Astrocyte (in vitro differentiated cells and primary cell): ENCODE measurements around the gene CNGA1. TPM values are rescaled to one million over a fixed set of nuclear protein-coding genes. Genes with fewer than 3 reads are reported as not detected.

Experiments used
- DNase-seq: peaks from one replicate; pipeline ENCODE4 v3.0.0-alpha.2; 2010; ENCODE audit warnings: low read depth
- FAIRE-seq: peaks from 2 replicates; lab custom pipeline; 2011; peaks lifted over from hg19 to GRCh38; lab: Jason Lieb, UNC
- H2AFZ ChIP-seq: 2 replicates; pipeline ENCODE4 v1.6.0; 2012; ENCODE audit warnings: low read depth, low read length, inconsistent platforms
- H3K27ac ChIP-seq: 2 replicates; pipeline ENCODE4 v1.5.1; 2011; ENCODE audit warnings: low read depth, low read length, inconsistent platforms
- H3K27me3 ChIP-seq: 2 replicates; pipeline ENCODE4 v1.6.0; 2011; ENCODE audit warnings: low read length, inconsistent platforms; ENCODE audit not compliant: insufficient read depth
- H3K36me3 ChIP-seq: 2 replicates; pipeline ENCODE4 v1.5.1; 2011; ENCODE audit warnings: low read length, inconsistent platforms; ENCODE audit not compliant: insufficient read depth
- H3K4me1 ChIP-seq: 2 replicates; pipeline ENCODE4 v1.5.1; 2011; ENCODE audit warnings: low read length, inconsistent platforms; ENCODE audit not compliant: insufficient read depth
- H3K4me2 ChIP-seq: 2 replicates; pipeline ENCODE4 v1.6.0; 2012; ENCODE audit warnings: low read length, inconsistent platforms
- H3K4me3 ChIP-seq: 2 replicates; pipeline ENCODE4 v1.5.1; 2011; ENCODE audit warnings: low read depth, mild to moderate bottlenecking, low read length, inconsistent platforms; ENCODE audit not compliant: insufficient read depth
- H3K79me2 ChIP-seq: 2 replicates; pipeline ENCODE4 v1.6.0; 2012; ENCODE audit warnings: mild to moderate bottlenecking, low read length, inconsistent platforms; ENCODE audit not compliant: insufficient read depth
- H3K9ac ChIP-seq: 2 replicates; pipeline ENCODE4 v1.6.0; 2012; ENCODE audit warnings: mild to moderate bottlenecking, low read length, inconsistent platforms
- H3K9me3 ChIP-seq: 2 replicates; pipeline ENCODE4 v1.5.1; 2012; ENCODE audit warnings: low read depth, mild to moderate bottlenecking, low read length, inconsistent platforms; ENCODE audit not compliant: insufficient read depth
- H4K20me1 ChIP-seq: 2 replicates; pipeline ENCODE4 v1.6.0; 2012; ENCODE audit warnings: low read length, inconsistent platforms; ENCODE audit not compliant: insufficient read depth
- H3K27ac Mint-ChIP-seq: one replicate; pipeline ENCODE4 v1.8.0; 2021; ENCODE audit warnings: mild to moderate bottlenecking, mixed read lengths; ENCODE audit not compliant: unreplicated experiment
- H3K27me3 Mint-ChIP-seq: one replicate; pipeline ENCODE4 v1.8.0; 2021; ENCODE audit warnings: low read depth, mixed read lengths; ENCODE audit not compliant: unreplicated experiment
- H3K36me3 Mint-ChIP-seq: one replicate; pipeline ENCODE4 v1.8.0; 2021; ENCODE audit warnings: low read depth, mixed read lengths; ENCODE audit not compliant: unreplicated experiment
- H3K4me1 Mint-ChIP-seq: one replicate; pipeline ENCODE4 v1.8.0; 2021; ENCODE audit warnings: low read depth, mixed read lengths; ENCODE audit not compliant: unreplicated experiment
- H3K4me3 Mint-ChIP-seq: one replicate; pipeline ENCODE4 v1.8.0; 2021; ENCODE audit warnings: mild to moderate bottlenecking, moderate library complexity, mixed read lengths; ENCODE audit not compliant: unreplicated experiment
- H3K9me3 Mint-ChIP-seq: one replicate; pipeline ENCODE4 v1.8.0; 2021; ENCODE audit warnings: mild to moderate bottlenecking, mixed read lengths; ENCODE audit not compliant: unreplicated experiment
- CTCF ChIP-seq: IDR thresholded peaks from 2 replicates; pipeline ENCODE4 v1.5.1; 2011; ENCODE audit warnings: low read depth, mild to moderate bottlenecking, inconsistent platforms, low read length, moderate library complexity; ENCODE audit not compliant: insufficient read depth
- EZH2 ChIP-seq: IDR thresholded peaks from 2 replicates; pipeline ENCODE4 v1.6.1; 2012; ENCODE audit warnings: mild to moderate bottlenecking, low read length, inconsistent platforms; ENCODE audit not compliant: insufficient read depth
- total RNA-seq: library from RNA; stranded (reverse); gene quantifications from 2 replicates; pipeline ENCODE4 v1.2.1, GENCODE V29; 2021

The CNGA1 gene
- total RNA-seq, 1 donor from 2014 or later, result not detected

GRCh38 chr4:48018112-48018511 lies 1.6 kb upstream of the CNGA1 start:
- Histone ChIP-seq H2AFZ (no peak overlapping the region), H3K4me3 (no peak overlapping the region), H3K9ac (no peak overlapping the region), H3K79me2 (no peaks in the 10 kb centered on the region), H3K27me3 (no peaks in the 10 kb centered on the region), H4K20me1 (no peaks in the 10 kb centered on the region), H3K9me3 (no peaks in the 10 kb centered on the region), H3K36me3 (no peaks in the 10 kb centered on the region), H3K4me2 (no peak overlapping the region), H3K27ac (no peak overlapping the region), H3K4me1 (peaks cover 9% of the 10 kb centered on the region)
- no peak overlapping the region for H3K27ac Mint-ChIP-seq
- H3K9me3 Mint-ChIP-seq, result peaks cover 4% of the 10 kb centered on the region
- peaks cover 2% of the 10 kb centered on the region for H3K36me3 Mint-ChIP-seq
- DNase-seq (no peak), FAIRE-seq (no peak)
- H3K4me3 Mint-ChIP-seq, result no peak overlapping the region
- no peak for TF ChIP-seq EZH2
- TF ChIP-seq CTCF, result no peak
- peaks cover 8% of the 10 kb centered on the region for H3K4me1 Mint-ChIP-seq
- no peaks in the 10 kb centered on the region for H3K27me3 Mint-ChIP-seq

DNA sequence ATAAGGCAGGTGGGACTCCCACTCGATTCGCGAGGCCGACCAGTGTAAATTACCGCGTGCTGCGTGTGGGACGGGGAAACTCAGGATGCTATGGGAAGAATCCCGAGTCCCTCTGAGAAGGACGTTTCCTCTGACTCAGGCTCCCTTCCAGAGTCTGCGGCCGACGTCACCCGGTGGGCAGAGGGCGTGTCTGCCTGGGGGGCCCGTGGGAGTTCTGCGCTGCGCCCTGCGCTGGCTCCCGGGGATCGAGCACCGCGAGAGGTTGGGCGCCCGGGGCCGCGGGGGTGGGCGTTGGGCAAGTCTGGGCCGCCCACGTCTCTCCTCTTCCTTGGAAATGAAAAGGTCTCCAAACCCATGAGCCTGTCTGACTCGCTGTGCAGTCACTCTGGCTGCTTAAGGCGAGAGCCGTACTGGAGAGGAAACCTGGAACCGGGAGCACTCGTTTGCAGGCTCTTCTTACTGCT lies 659 bp upstream of the CNGA1 start:
- peak overlapping the region; percentile 90 for H3K4me3 ChIP-seq
- Mint-ChIP-seq H3K4me3 (peak overlapping the region; percentile 91), H3K9me3 (peaks cover 4% of the 10 kb centered on the region), H3K27ac (peak overlapping the region; percentile 94), H3K27me3 (no peaks in the 10 kb centered on the region), H3K4me1 (peaks cover 5% of the 10 kb centered on the region), H3K36me3 (peaks cover 2% of the 10 kb centered on the region)
- H3K36me3 ChIP-seq, result no peaks in the 10 kb centered on the region
- DNase-seq, result peak; percentile 72
- H3K9ac ChIP-seq, result peak overlapping the region; percentile 93
- H3K79me2 ChIP-seq, result no peaks in the 10 kb centered on the region
- H3K27me3 ChIP-seq, result no peaks in the 10 kb centered on the region
- FAIRE-seq, result no peak
- H3K27ac ChIP-seq, result peak overlapping the region; percentile 84
- no peaks in the 10 kb centered on the region for H3K9me3 ChIP-seq
- peak overlapping the region; percentile 94 for H2AFZ ChIP-seq
- TF ChIP-seq CTCF (no peak), EZH2 (no peak)
- peaks cover 9% of the 10 kb centered on the region for H3K4me1 ChIP-seq
- H4K20me1 ChIP-seq, result no peaks in the 10 kb centered on the region
- H3K4me2 ChIP-seq, result peak overlapping the region; percentile 99

DNA sequence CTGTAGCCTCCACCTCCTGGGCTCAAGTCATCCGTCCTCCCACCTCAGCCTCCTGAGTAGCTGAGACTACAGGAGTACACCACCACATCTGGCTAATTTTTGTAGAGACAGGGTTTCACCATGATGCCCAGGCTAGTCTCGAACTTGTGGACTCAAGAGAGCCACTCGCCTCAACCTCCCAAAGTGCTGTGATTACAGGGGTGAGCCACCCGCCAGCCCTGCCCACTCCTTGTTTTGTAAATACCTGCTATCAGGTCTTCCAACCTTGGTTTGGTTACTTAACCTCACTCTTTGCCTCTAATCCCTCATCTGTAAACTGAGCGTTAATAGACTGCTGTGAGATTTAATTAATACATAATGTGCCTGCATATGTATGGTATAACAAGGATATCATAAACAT lies 803 bp downstream of the CNGA1 start:
- no peaks in the 10 kb centered on the region for H3K27me3 Mint-ChIP-seq

More for the DNA sequence above, 803 bp downstream of the CNGA1 start:
- DNase-seq, result no peak
- no peaks in the 10 kb centered on the region for H3K79me2 ChIP-seq
- Mint-ChIP-seq H3K36me3 (peaks cover 2% of the 10 kb centered on the region), H3K27ac (no peak overlapping the region), H3K9me3 (peaks cover 6% of the 10 kb centered on the region), H3K4me3 (peak overlapping the region; percentile 91), H3K4me1 (peaks cover 2% of the 10 kb centered on the region)
- peak overlapping the region; percentile 93 for H3K9ac ChIP-seq
- peaks cover 9% of the 10 kb centered on the region for H3K4me1 ChIP-seq
- H4K20me1 ChIP-seq, result no peaks in the 10 kb centered on the region
- H3K9me3 ChIP-seq, result no peaks in the 10 kb centered on the region
- H3K27me3 ChIP-seq, result no peaks in the 10 kb centered on the region
- H2AFZ ChIP-seq, result no peak overlapping the region
- no peak overlapping the region for H3K27ac ChIP-seq
- FAIRE-seq, result no peak
- peak overlapping the region; percentile 90 for H3K4me3 ChIP-seq
- H3K4me2 ChIP-seq, result peak overlapping the region; percentile 99
- no peak for TF ChIP-seq EZH2
- no peak for TF ChIP-seq CTCF
- no peaks in the 10 kb centered on the region for H3K36me3 ChIP-seq
